HEK293 (cell line): Measurements from ENCODE around the gene MED29.
A peak's percentile ranks its signal among the peaks of the same experiment; 100 is the strongest.

ENCODE experiments used
- CTCF ChIA-PET: fragments of 350-600 bp; formaldehyde crosslinking; extraction: SDS; loops from one replicate; lab custom pipeline; 2021; ENCODE audit warnings: antibody characterized with exemption; lab: Yijun Ruan, JAX
- POLR2A ChIA-PET: fragments of 300-600 bp; formaldehyde crosslinking; extraction: SDS; loops from one replicate; lab custom pipeline; 2020; ENCODE audit warnings: antibody characterized with exemption, inconsistent platforms; lab: Yijun Ruan, JAX
- H3K27ac ChIP-seq: fragments of 200-500 bp; sonication (Bioruptor generic); 2 replicates; pipeline ENCODE4 v1.5.1; 2014; ENCODE audit warnings: low read depth, low read length, control low read depth, inconsistent platforms; ENCODE audit errors: extremely low read depth
- H3K36me3 ChIP-seq, 2 experiments: fragments of 200-500 bp in 1 of 2; sonication (Bioruptor generic) in 1 of 2; 1 replicate in 1 of 2; 2 replicates in 1 of 2; pipeline ENCODE4 v1.5.1; 2014 to 2017; ENCODE audit warnings: inconsistent platforms in 2 of 2, low read length in 2 of 2; ENCODE audit not compliant: control insufficient read depth in 2 of 2, insufficient read depth in 1 of 2
- H3K4me1 ChIP-seq: fragments of 200-500 bp; sonication (Bioruptor generic); 2 replicates; pipeline ENCODE4 v1.5.1; 2014; ENCODE audit warnings: mild to moderate bottlenecking, low read length, inconsistent platforms; ENCODE audit not compliant: control insufficient read depth, insufficient read depth
- H3K4me3 ChIP-seq: 2 replicates; pipeline ENCODE4 v1.5.1; 2011; ENCODE audit warnings: low read depth, mild to moderate bottlenecking, control low read depth, low read length, moderate library complexity
- H3K9me3 ChIP-seq: fragments of 200-500 bp; sonication (Bioruptor generic); 2 replicates; pipeline ENCODE4 v1.5.1; 2014; ENCODE audit warnings: low read depth, low read length, inconsistent platforms; ENCODE audit not compliant: control insufficient read depth, insufficient read depth
- GFI1B ChIP-seq: fragments of 450-650 bp; formaldehyde crosslinking; IDR thresholded peaks from 2 replicates; pipeline ENCODE4 v1.5.1; 2016; ENCODE audit warnings: missing biosample characterization, missing genetic modification characterization
- KLF9 ChIP-seq: fragments of 450-650 bp; formaldehyde crosslinking; IDR thresholded peaks from 2 replicates; pipeline ENCODE4 v1.5.1; 2016; ENCODE audit warnings: missing biosample characterization, missing genetic modification characterization, low read depth
- SETDB1 ChIP-seq: IDR thresholded peaks from one replicate; pipeline ENCODE4 v1.6.1; 2017; ENCODE audit warnings: mild to moderate bottlenecking, low read length, moderate library complexity, mixed read lengths; ENCODE audit not compliant: insufficient read length
- ZEB2 ChIP-seq: fragments of 450-650 bp; formaldehyde crosslinking; IDR thresholded peaks from 2 replicates; pipeline ENCODE4 v1.5.1; 2016; ENCODE audit warnings: missing biosample characterization, missing genetic modification characterization
- ZNF169 ChIP-seq: fragments of 450-650 bp; formaldehyde crosslinking; IDR thresholded peaks from 2 replicates; pipeline ENCODE4 v1.5.1; 2016; ENCODE audit warnings: missing biosample characterization, missing genetic modification characterization
- ZNF18 ChIP-seq: fragments of 450-650 bp; formaldehyde crosslinking; IDR thresholded peaks from 2 replicates; pipeline ENCODE4 v1.5.1; 2016; ENCODE audit warnings: missing biosample characterization, missing genetic modification characterization
- ZNF184 ChIP-seq: fragments of 450-650 bp; IDR thresholded peaks from 2 replicates; pipeline ENCODE4 v1.5.1; 2018; ENCODE audit warnings: missing biosample characterization, mild to moderate bottlenecking, missing genetic modification characterization
- ZNF211 ChIP-seq: fragments of 450-650 bp; formaldehyde crosslinking; IDR thresholded peaks from 2 replicates; pipeline ENCODE4 v1.5.1; 2016; ENCODE audit warnings: low read depth, missing biosample characterization, missing genetic modification characterization
- ZNF37A ChIP-seq: fragments of 450-650 bp; IDR thresholded peaks from 2 replicates; pipeline ENCODE4 v1.5.1; 2018; ENCODE audit warnings: missing biosample characterization, missing genetic modification characterization
- ZNF548 ChIP-seq: fragments of 450-650 bp; formaldehyde crosslinking; IDR thresholded peaks from 2 replicates; pipeline ENCODE4 v1.5.1; 2016; ENCODE audit warnings: missing biosample characterization, missing genetic modification characterization
- ZNF555 ChIP-seq: fragments of 450-650 bp; formaldehyde crosslinking; conservative IDR thresholded peaks from 2 replicates; pipeline ENCODE4 v1.5.1; 2017; ENCODE audit warnings: missing biosample characterization, mild to moderate bottlenecking, missing genetic modification characterization, inconsistent platforms
- ZNF558 ChIP-seq: fragments of 450-650 bp; formaldehyde crosslinking; IDR thresholded peaks from 2 replicates; pipeline ENCODE4 v1.5.1; 2016; ENCODE audit warnings: missing biosample characterization, missing genetic modification characterization
- ZNF624 ChIP-seq: fragments of 450-650 bp; formaldehyde crosslinking; IDR thresholded peaks from 2 replicates; pipeline ENCODE4 v1.5.1; 2017; ENCODE audit warnings: missing biosample characterization, missing genetic modification characterization
- ZNF664 ChIP-seq: fragments of 450-650 bp; formaldehyde crosslinking; IDR thresholded peaks from 2 replicates; pipeline ENCODE4 v1.5.1; 2016; ENCODE audit warnings: missing biosample characterization, missing genetic modification characterization
- ZNF677 ChIP-seq: fragments of 450-650 bp; IDR thresholded peaks from 2 replicates; pipeline ENCODE4 v1.5.0; 2018; ENCODE audit warnings: missing biosample characterization, mild to moderate bottlenecking, missing genetic modification characterization, moderate library complexity
- ZSCAN16 ChIP-seq: fragments of 450-650 bp; formaldehyde crosslinking; IDR thresholded peaks from 2 replicates; pipeline ENCODE4 v1.5.1; 2016; ENCODE audit warnings: missing biosample characterization, missing genetic modification characterization
- ZSCAN18 ChIP-seq: fragments of 450-650 bp; formaldehyde crosslinking; IDR thresholded peaks from 2 replicates; pipeline ENCODE4 v1.5.1; 2016; ENCODE audit warnings: missing biosample characterization, missing genetic modification characterization
- ZXDB ChIP-seq: fragments of 450-650 bp; formaldehyde crosslinking; IDR thresholded peaks from 2 replicates; pipeline ENCODE4 v1.5.1; 2016; ENCODE audit warnings: missing biosample characterization, missing genetic modification characterization
- TF ChIP-seq, protein P1 (sequence below): fragments of 450-650 bp; formaldehyde crosslinking; IDR thresholded peaks from 2 replicates; pipeline ENCODE4 v1.5.1; 2016; ENCODE audit warnings: missing biosample characterization, missing genetic modification characterization

The MED29 gene

DNA sequence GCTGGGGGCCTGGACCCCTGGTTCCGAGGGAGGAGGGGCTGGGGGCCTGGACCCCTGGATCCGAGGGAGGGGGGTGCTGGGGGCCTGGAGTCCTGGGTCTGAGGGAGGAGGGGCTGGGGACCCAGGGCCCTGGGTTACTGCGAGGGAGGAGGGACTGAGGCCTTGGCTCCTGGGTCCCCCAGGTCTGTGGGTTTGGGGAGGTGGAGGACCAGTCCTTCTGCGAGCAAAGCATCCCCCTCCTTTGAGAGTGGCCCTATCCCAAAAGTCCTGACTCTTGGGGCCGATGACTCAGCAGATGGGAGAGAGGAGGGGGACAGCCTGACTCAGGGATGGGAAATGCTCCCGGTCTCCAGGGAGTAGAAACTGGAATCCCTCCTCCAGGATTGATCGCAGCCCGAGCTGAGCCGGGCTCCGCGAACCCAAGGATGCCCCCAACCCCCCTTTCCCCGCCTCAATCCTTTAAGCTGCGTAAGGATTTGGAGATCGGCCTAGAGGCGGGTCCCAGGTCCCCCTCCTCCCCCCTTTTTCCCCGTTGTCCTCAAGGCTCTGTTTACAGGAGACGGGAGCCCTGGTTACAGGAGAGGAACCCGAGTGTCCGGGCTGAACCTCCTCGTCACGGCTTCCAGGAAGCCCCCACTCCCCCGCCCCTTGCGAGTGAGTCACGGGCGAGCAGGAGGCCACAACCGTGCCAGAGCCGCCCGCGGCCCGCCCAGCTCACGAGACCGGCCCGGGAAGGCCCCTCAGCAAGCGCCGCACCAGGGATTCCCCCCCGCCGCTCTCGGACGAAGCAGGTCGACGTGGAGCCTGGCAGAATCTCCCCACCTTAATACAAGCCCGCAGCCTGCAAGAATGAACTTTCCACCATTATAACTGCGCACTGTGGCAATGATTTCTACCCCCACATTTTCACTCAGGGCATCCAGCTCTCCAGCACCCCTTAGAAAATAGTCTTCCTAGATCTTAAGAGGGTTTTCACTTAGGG, 12.4 kb downstream of the MED29 start (continued):
- TF ChIP-seq, protein P1, sequence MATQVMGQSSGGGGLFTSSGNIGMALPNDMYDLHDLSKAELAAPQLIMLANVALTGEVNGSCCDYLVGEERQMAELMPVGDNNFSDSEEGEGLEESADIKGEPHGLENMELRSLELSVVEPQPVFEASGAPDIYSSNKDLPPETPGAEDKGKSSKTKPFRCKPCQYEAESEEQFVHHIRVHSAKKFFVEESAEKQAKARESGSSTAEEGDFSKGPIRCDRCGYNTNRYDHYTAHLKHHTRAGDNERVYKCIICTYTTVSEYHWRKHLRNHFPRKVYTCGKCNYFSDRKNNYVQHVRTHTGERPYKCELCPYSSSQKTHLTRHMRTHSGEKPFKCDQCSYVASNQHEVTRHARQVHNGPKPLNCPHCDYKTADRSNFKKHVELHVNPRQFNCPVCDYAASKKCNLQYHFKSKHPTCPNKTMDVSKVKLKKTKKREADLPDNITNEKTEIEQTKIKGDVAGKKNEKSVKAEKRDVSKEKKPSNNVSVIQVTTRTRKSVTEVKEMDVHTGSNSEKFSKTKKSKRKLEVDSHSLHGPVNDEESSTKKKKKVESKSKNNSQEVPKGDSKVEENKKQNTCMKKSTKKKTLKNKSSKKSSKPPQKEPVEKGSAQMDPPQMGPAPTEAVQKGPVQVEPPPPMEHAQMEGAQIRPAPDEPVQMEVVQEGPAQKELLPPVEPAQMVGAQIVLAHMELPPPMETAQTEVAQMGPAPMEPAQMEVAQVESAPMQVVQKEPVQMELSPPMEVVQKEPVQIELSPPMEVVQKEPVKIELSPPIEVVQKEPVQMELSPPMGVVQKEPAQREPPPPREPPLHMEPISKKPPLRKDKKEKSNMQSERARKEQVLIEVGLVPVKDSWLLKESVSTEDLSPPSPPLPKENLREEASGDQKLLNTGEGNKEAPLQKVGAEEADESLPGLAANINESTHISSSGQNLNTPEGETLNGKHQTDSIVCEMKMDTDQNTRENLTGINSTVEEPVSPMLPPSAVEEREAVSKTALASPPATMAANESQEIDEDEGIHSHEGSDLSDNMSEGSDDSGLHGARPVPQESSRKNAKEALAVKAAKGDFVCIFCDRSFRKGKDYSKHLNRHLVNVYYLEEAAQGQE (tag by site-specific recombination), result no peak
- no peak for TF ChIP-seq ZNF664 (tag by site-specific recombination)
- TF ChIP-seq ZXDB (tag by site-specific recombination), result peak; percentile 77
- TF ChIP-seq ZNF624, result no peak
- TF ChIP-seq ZNF184, result peak; percentile 56

- ChIA-PET POLR2A (interaction anchor here (0.7 to 11.2 kb wide), 8 partner anchors 7 to 599 kb away, joined by 3 to 175 read pairs (median 5); partner anchors contain the start of genes MED29, PAF1 and RPS16), CTCF (interaction anchor here (0.6 to 4.6 kb wide), 3 partner anchors 7 to 78 kb away, joined by 7 to 41 read pairs (median 10); partner anchors contain the start of genes MED29 and PAF1)
- TF ChIP-seq SETDB1, result no peak
- TF ChIP-seq ZEB2 (tag by site-specific recombination), result no peak
- Histone ChIP-seq H3K9me3 (no peaks in the 10 kb centered on the region), H3K4me3 (no peak overlapping the region), H3K4me1 (peaks cover 53% of the 10 kb centered on the region), H3K27ac (no peak overlapping the region), H3K36me3 (peaks cover 0 to 3% of the 10 kb centered on the region in 2 experiments; a peak in 1 of 3 replicates)
Measured at GRCh38 chr19:39405261-39405957, 14.2 kb downstream of the MED29 start.

GRCh38 chr19:39405958-39406655, 14.9 kb downstream of the MED29 start:
- POLR2A ChIA-PET, result interaction anchor here (0.5 to 11.2 kb wide), 11 partner anchors 7 to 288 kb away, joined by 3 to 175 read pairs (median 5); partner anchors contain the start of genes MED29, PAF1 and RPS16
- CTCF ChIA-PET, result interaction anchor here (0.6 to 4.6 kb wide), 2 partner anchors 8 to 264 kb away, joined by 3 to 41 read pairs; no protein-coding TSS in a partner anchor
- Histone ChIP-seq H3K4me3 (peak overlapping the region; percentile 26), H3K4me1 (peaks cover 57% of the 10 kb centered on the region), H3K36me3 (peaks cover 0 to 3% of the 10 kb centered on the region in 2 experiments; a peak in 1 of 3 replicates), H3K9me3 (no peaks in the 10 kb centered on the region), H3K27ac (peak overlapping the region; percentile 56)
- TF ChIP-seq ZNF548 (tag by site-specific recombination) (no peak), ZSCAN16 (no peak), ZNF677 (no peak), ZNF18 (tag by site-specific recombination) (peak; percentile 66; the same call in 1 of the 2 replicates), ZNF37A (tag by site-specific recombination) (no peak), ZSCAN18 (tag by site-specific recombination) (peak; percentile 29; the same call in 1 of the 2 replicates), ZNF558 (tag by site-specific recombination) (no peak), GFI1B (tag by site-specific recombination) (no peak), ZNF211 (tag by site-specific recombination) (no peak), ZNF555 (no peak), KLF9 (tag by site-specific recombination) (no peak; the same call in 1 of the 2 replicates), ZNF169 (tag by site-specific recombination) (no peak)
- TF ChIP-seq, protein P1 (tag by site-specific recombination), result peak; percentile 19; the same call in 1 of the 2 replicates
